WTC11 (cell line): ENCODE measurements around the gene COL5A1.

Experiments
- ATF3 ChIP-seq: sonication (generic); formaldehyde crosslinking; conservative IDR thresholded peaks from 2 replicates; pipeline ENCODE4 v1.8.1; 2022; ENCODE audit warnings: mild to moderate bottlenecking, missing genetic modification reagents
- CREM ChIP-seq: sonication (generic); formaldehyde crosslinking; IDR thresholded peaks from 2 replicates; pipeline ENCODE4 v1.8.1; 2022; ENCODE audit warnings: mild to moderate bottlenecking, missing genetic modification reagents, moderate library complexity
- CTCF ChIP-seq: fragments of 200-600 bp; IDR thresholded peaks from 2 replicates; pipeline ENCODE4 v1.8.0; 2022; ENCODE audit warnings: antibody characterized with exemption
- HMGA2 ChIP-seq: fragments of 250-450 bp; sonication (Bioruptor Pico); IDR thresholded peaks from 2 replicates; pipeline ENCODE4 v1.4.0; 2021; ENCODE audit warnings: mild to moderate bottlenecking, moderate library complexity
- SP1 ChIP-seq: sonication (generic); formaldehyde crosslinking; conservative IDR thresholded peaks from 2 replicates; pipeline ENCODE4 v1.8.1; 2022; ENCODE audit warnings: missing genetic modification reagents
- TEAD1 ChIP-seq: sonication (generic); formaldehyde crosslinking; IDR thresholded peaks from 2 replicates; pipeline ENCODE4 v1.8.0; 2022; ENCODE audit warnings: mild to moderate bottlenecking, missing genetic modification reagents
- TEAD4 ChIP-seq: sonication (generic); formaldehyde crosslinking; IDR thresholded peaks from 2 replicates; pipeline ENCODE4 v1.8.0; 2022; ENCODE audit warnings: mild to moderate bottlenecking, missing genetic modification reagents
- ZNF138 ChIP-seq: sonication (generic); formaldehyde crosslinking; conservative IDR thresholded peaks from 2 replicates; pipeline ENCODE4 v1.8.1; 2022; ENCODE audit warnings: mild to moderate bottlenecking, moderate library complexity, missing genetic modification reagents
- TF ChIP-seq, protein P1 (sequence below): sonication (generic); formaldehyde crosslinking; IDR thresholded peaks from 2 replicates; pipeline ENCODE4 v1.8.0; 2022; ENCODE audit warnings: mild to moderate bottlenecking, missing genetic modification reagents
- TF ChIP-seq, protein P2 (sequence below): sonication (generic); formaldehyde crosslinking; IDR thresholded peaks from 2 replicates; pipeline ENCODE4 v1.8.1; 2023; ENCODE audit warnings: mild to moderate bottlenecking, missing genetic modification reagents, moderate library complexity

DNA sequence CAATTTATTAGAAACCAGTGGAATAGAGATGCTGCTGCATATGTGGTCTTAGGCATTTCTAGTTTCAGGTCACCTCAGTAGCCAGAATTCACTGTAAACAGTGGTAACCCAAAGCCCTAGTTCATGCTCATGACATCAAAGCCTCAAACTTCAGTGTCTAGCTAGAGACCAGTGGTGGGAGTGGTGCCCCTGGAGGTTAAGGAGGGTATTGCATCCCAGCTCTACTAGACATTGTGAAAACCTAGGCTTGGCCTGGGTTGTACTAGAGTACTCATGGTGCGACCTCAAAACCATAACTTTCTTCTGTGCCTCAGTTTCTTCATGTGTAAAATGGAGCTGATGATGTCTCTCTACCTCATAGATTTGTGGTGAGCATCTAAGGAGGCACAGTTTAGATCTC is 18.8 kb downstream of the COL5A1 start:
- TF ChIP-seq CTCF (peak; percentile 70), SP1 (CRISPR knock-in tag) (no peak), TEAD4 (CRISPR knock-in tag) (no peak), ATF3 (CRISPR knock-in tag) (no peak), HMGA2 (CRISPR knock-in tag) (no peak), ZNF138 (no peak), CREM (CRISPR knock-in tag) (no peak), TEAD1 (CRISPR knock-in tag) (no peak)
- TF ChIP-seq, protein P1, sequence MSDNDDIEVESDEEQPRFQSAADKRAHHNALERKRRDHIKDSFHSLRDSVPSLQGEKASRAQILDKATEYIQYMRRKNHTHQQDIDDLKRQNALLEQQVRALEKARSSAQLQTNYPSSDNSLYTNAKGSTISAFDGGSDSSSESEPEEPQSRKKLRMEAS (CRISPR knock-in tag): no peak
- TF ChIP-seq, protein P2, sequence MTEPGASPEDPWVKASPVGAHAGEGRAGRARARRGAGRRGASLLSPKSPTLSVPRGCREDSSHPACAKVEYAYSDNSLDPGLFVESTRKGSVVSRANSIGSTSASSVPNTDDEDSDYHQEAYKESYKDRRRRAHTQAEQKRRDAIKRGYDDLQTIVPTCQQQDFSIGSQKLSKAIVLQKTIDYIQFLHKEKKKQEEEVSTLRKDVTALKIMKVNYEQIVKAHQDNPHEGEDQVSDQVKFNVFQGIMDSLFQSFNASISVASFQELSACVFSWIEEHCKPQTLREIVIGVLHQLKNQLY (CRISPR knock-in tag): no peak
